ENCODE data around the gene CORO7.

DNA sequence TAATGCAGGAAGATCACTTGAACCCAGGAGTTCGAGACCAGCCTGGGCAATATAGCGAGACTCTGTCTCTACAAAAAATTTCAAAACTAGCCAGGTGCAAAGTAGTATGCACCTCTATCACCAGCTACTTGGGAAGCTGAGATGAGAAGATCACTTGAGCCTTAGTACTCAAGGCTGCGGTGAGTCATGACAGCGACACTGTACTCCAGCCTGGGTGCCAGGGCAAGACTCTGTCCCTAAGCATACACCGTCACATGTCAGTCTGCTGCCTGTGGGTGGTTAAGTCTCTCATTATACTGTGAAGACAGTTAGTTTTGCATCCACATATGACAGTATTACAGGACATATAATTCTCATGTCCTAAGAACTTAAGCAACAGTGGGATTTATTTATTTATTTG lies 36.3 kb upstream of the CORO7 start:
- TF ChIP-seq POLR2AphosphoS5 (IDR thresholded peaks at IDR 0.05; ENCODE audit: borderline replicate concordance, low read depth, low read length) (no peak), EZH2 (IDR thresholded peaks at IDR 0.05) (no peak), FOXP2 (optimal IDR thresholded peaks at IDR 0.05; ENCODE audit: control extremely low read depth, extremely low read length, insufficient read depth) (no peak)

Measured in SK-N-MC (cell line).